HG02852 (cell line): ENCODE data around the gene CD2AP.
"Not testable (repeated sequence)": the region's sequence is repeated elsewhere in the genome, so short reads cannot be mapped to it uniquely, and the experiment has no call there.

ENCODE experiments used
- ATAC-seq: cut with Tn5 transposase; IDR thresholded peaks from one replicate; pipeline ENCODE4 v1.9.1; 2021; ENCODE audit warnings: mild to moderate bottlenecking, moderate library complexity; ENCODE audit not compliant: unreplicated experiment

Gene CD2AP

DNA sequence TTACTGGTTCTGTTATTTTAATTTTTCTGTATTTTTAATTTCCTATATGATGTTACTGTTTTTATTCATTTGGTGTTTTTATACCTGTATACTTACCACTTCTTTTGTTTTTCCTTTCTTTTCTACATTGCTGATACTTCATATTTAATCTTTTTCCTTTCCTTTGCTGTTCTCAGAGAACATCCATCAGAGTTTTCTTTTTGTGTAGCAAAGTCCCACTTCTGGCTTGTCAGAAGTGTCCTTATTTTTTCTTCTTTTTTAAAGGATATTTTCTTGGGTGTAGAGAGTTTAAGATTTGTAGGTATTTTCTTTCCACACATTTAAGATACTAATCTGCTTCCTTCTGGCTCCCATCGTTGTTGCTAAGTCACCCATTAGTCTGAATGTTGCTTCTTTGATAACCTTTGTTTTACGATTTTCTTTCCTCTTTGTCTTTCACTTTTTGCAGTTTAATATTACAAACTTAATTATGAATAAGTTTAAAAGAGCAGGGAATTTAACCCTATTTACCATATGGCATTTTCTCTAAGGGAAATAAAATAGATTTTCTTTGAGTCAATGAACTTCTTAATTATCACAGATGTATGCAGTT is 18.5 kb downstream of the CD2AP start:
- ATAC-seq = no peak

DNA sequence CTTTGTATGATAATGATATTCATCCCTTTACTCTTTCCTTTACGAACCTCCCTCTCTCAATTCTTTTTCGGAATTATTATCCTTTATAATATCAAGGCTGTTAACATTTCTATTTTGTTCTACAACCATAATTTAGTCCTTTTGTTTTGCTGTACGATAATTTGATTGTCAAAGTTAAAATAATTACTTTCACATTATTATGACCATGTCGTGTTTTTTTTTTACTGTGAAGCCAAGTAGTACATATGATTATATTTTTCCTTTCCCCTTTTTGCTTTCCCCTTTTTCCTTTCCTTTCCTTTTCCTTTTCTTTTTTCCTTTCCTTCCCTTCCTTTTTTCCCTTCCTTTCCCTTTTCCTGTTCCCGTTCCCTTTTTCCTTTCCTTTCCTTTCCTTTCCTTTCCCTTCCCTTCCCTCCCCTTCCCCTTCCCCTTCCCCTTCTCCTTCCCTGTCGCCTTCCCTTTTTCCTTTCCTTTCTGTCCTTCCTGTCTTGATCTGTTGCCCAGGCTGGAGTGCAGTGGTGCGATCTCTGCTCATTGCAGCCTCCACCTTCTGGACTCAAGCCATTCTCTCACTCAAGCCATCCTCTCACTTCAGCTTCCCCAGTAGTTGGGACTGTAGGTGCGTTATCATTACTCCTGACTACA is 19.5 kb downstream of the CD2AP start:
- no peak for ATAC-seq

DNA sequence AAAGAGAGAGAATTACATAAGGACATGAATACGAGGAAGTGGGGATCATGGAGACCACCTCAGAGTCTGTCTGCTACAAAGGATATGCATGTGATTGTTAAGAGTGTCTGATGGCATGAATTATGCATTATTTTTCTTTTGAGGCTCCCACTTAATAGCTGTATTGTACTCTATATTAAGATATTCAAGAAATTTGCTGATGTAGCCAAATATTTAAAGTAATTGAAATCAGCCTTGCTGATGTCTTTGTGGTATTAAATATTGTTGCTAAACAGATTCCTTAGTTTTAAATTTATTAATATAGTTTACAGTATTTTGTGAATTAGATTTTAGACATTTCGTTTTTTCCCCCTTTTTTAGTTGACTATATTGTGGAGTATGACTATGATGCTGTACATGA is 25.3 kb downstream of the CD2AP start:
- ATAC-seq = no peak

DNA sequence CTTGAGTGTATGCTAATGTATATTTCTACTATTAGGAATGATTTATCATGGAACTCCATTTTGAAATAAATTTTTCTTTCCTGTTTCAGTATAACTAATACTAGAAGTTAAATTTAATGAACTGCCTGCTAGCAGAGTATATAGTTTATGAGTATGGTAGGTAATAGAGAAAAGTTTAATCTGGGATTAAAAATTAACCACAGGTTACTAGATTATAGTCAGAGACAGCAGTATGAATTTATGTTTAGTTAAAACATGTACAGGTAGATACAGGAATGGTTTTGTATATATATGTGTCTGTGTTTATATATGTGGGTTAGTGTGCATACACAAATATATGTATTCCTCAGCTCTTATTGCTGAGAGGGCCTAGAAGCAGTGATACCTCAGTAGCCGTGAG is 32.3 kb downstream of the CD2AP start:
- ATAC-seq = no peak

DNA sequence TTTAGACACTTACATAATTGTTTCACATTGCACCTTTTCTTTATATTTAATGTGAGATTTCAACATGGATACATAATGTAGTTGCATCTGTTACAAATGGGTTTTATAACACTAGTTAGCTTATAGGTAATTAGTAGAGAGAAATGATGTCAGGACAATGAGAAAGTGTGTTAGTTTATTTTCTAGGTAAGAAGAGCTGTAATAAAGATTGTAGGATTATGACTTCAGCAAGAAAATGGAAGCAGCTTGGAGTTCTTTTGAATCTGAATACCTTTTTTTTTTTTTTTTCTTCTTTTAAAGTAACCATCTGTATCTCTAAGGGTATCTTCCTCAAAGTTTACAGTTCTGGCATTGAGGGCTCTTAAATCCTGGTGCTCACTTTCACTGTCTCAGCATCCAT is 35.3 kb downstream of the CD2AP start:
- ATAC-seq = no peak

DNA sequence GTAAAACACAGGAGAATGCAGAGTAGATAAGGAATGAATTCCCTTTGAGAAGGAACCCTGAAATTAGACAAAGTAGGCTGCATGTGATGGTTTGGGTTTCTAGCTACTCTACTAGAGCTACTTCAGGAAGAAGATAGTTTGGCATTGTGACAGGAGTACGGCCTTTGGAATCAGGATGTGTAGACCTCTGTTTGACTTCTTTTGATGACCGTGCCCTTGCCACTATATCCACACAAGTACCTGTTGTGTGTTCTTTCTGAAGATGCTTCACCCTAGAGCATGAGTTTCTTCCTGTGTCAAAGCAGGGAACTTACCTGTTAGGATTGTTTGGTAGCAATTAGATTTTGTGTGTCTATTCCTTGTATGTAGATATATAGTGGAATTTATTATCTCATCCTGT is 41.7 kb downstream of the CD2AP start:
- ATAC-seq = no peak

DNA sequence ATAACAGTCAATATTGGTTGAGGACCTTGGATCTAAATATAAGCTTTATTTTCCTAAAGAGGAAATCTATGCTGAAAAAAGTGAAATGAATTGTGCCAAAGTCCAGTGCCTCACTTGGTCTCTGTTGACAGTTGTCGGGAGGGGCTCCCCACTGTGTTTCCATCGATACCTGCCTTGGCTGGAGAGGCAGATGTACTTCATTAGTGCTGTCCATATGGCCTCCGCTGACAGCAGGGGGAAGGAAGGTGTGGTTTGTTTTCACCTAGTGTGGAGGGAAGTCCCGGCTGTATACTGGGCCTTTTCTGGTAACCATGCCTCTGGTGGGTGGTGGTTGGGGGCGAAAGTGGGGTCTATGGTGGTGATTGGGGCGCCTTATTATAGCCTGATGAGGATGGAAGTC is 42.7 kb downstream of the CD2AP start:
- no peak for ATAC-seq

DNA sequence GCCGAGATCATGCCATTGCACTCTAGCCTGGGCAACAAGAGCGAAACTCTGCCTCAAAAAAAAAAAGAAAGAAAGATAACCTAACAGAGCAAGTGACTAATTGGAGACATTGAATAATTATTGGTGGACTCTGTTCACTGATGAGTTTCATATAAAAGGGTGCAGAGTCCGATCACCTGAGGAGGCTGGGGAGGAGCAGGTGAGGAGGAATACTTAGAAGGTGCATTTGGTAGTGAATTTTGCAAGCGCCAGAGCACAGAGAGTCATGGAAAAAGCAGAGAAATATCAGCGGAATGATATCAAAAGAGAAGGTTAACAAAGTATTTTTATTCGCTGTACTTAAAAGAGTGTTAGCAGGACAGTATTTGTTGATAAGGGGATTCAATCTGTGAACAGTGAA is 44.4 kb downstream of the CD2AP start:
- ATAC-seq = no peak

DNA sequence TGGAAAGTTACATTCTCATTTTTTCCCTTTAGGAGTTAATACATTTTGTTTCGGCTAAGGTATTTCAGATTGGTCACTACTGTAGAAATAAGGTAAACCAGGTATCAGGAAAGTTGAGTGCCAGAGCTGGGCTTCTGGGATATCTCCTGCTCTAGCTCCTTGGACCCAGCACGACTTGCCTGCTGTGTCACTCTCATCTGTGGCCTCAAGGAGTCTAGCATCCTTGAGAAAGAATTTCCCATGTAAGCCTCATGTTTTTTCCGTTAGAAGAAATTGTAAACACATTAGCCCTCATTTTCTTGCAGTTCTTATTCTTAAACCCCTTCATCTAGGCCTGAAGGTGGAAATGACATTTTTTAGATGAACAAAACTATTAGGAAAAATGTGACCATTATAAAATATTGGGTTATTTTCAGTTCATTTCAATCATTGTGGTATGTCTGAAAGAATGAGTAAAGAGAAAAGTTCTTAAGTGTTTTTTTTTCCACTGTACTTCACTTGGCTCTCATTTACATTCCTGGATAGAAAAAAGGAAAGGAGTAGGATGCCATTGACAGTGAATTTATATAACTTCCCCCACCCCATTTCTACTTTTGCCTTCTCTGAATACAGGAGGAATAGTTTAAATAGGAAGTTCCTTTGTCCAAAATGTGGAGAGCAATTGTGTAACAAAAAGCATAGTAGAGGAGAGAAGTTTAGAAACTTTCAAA is 46.7 kb downstream of the CD2AP start:
- ATAC-seq = no peak

DNA sequence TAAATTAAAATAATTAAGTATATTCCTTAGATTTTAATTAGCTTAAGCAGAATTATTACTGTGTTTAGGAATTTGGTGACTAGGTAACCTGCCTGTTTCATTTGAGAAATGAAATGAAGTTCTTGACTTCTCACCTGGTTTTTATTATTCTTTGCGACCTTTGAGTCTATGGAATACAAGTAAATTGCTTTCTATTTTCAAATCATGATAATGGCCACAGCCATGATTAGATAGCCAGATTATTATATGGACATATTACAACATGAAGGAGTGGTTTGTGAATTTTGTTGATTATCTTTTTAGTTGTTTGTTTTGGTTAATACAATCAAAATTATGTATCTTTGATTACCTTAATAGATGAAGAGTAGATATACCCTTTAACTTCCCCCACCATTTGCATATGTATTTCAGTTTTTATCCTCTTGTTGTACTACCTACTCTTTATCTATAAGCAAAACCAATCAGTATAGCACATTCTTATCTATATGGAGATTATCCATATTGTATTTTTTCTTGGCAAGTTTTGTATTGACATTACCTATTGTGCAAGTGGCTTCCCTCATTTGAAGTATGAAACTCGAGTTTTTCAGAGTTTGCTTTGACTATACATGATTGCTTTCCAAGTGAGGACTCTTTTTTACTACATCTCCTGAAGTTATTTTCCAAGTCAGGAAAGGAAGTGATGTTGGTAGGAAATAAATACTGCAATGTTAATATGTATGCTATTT is 47.9 kb downstream of the CD2AP start:
- no peak for ATAC-seq

DNA sequence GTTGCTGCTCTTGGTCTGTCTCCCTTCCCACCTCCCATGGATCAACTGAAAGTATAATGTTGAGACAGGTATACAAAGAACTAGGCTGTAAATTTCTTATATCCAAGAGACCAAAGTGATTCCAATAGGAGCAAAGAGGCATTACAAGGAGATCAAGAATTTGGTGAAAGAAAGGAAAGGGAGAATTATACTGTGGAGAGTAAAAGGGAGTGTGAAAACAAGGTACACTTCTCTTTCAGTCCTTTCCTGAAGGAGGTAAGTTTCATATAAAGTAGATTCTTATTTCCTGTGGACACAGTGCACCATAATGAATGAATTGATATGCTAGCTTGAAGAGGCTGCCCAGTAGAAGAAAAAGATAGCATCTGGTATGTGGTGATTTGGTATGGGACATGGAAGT is 49.7 kb downstream of the CD2AP start:
- ATAC-seq = no peak

DNA sequence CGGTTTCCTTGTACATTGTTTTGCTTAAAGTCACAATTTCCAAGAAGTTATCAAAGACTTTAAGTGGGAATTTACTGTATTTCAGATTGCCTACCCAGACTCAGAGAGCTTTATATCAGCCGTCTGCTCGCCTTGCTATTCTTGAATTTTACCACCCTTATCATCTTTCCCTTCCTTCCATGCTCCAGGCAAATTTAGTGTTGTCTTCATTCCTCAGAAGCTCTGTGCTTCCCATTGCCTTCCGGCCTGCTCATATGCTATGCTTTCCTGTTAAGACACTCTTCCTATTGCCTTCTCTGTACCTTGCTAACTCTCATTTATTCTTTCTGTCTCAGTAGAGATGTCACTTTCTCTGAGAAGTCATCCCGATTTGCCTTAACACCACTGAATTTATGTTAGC is 52.1 kb downstream of the CD2AP start:
- no peak for ATAC-seq

DNA sequence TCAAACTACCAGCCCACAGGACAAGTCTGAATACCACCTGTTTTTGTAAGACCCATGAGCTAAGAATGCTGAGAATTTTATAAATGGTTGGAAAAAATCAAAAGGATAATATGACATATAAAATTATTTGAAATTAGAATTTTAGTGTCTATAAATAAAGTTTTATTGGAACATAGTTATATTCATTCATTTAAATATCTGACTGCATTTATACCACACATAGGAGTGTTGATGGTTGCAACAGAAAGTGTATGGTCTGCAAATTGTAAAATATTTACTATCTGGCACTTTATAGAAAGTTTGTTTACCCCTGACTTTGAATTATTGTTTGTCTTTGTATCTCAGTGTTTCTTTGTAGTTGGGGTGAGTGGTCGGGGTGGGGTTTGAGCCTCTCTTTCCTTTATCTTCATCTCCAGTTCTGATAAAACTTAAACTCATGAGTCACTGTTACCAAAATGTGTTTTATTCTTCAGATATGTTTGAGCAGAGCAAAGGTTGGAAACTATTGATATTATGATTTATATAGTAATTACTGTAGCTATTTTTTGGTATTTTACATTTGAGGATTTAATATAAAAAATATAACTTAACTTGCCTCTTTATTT is 55.5 kb downstream of the CD2AP start:
- no peak for ATAC-seq

DNA sequence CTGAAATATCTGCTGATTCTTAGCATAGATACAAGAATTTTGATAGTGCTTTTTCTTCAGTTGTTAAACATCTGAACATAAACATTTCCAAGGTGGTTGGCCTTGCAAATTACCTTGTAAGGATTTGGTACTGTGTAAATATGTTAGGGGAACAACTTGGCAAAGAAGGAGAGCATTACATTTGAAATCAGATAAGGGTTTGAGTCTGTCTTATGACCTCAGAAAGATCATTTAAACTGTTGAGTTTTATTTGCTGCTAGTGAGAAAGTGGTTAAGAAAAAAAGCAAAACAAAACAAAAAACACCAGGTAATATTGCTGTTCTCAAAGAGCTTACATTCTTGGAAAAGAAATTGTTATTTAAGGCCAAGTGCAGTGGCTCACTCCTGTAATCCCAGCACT is 56.5 kb downstream of the CD2AP start:
- ATAC-seq = no peak

DNA sequence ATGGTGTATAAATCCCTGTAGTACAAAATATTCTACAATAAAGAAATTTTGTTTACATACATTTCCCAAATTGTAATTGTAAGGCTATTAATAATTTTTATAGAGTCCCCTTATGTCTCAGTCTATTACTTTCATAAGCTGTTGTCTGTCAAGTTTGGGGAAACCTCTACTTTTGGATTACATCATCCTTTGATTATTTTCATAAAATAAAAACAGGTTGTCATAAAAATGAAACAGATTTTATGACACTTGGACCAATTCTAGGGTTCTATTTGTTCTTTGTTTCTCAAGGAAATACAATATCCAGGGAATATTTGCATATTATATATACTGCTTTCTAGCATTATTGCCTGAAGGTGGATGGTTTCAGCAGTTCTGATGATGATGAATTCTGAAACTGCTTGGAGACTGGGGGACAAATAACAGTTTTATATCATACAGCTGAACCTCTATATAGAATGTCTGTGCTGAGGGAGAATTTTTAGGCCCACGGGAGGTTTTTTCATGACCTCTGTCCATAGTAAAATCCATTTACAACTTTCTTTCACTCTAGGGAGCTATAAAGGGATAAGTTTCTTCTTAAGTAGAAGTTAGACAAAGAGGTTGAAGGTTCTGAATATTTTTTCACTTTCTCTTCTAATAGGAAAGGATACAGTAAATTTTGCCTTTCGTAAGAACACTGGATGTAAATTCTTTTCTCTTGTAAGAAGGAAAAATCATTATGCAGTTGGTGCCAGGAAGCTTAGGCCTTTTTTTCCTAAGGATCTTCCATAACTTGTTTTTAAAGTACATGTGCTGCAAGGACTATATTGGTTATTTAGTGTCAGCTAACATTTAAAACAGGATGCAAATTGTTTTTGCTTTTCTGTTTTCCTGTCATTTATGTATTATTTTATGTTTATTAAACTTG is 58.0 kb downstream of the CD2AP start:
- ATAC-seq = no peak

DNA sequence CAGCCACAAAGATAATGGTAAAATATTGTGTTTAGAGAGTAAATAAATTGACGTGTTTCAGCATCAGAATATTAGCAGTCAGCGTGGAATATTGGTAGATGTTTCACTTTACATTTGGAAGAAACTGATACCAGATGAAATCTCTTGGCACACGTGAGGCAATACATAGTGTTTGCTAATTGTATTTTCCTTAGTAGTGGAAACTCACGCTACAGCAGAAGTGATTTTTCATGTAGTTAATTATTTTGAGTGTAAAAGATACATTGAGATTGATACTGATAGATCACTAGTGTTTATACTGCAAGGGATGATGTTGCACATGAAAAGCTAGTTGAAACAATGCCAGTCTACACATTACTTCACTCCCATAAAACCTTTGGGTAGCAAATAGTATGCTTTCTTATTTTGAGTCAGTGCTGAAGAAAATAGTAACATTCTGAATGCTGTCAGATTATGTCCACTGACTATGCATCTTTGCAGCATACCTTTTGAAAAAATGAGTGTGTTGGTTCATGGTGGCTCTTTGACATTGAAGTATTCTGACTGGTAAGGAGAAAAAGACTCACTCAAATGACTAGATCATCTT is 59.3 kb downstream of the CD2AP start:
- ATAC-seq = no peak

DNA sequence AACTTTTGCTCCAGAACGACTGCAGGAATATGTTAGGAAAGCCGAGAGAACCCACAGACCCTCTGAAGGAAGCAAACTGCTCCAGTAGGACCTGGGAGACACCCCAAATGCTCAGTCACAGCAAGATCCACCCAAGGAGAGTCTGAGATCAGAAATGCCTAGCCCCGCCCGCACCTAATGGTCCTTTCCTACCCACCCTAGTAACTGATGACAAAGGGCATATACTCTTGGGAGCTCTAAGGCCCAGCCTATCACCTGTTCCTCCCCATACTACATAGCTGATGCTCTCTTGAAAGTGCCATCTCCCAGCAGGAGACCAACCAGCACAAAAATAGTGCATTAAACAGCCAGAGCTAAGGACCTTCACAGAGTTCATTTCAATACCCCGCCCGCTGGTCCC is 67.6 kb downstream of the CD2AP start:
- no peak for ATAC-seq

DNA sequence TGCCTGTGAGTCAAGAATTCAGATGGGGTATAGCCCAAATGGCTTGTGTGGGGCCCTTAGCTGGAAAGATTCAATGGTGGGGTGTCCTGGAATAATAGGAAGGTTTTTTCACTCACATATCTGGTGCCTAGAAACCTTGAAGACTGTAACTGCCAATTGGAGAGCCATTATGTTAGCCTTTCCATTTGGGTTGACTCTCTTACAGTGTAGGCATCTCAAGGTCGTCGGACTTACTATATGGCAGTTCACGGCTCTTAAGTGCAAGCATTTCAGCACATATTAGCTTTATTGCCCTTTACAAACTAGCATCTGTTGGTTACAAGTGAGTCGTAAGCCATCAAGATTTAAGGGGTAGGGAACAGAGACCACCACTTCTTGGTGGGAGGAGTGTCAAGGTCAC is 74.1 kb downstream of the CD2AP start:
- no peak for ATAC-seq

DNA sequence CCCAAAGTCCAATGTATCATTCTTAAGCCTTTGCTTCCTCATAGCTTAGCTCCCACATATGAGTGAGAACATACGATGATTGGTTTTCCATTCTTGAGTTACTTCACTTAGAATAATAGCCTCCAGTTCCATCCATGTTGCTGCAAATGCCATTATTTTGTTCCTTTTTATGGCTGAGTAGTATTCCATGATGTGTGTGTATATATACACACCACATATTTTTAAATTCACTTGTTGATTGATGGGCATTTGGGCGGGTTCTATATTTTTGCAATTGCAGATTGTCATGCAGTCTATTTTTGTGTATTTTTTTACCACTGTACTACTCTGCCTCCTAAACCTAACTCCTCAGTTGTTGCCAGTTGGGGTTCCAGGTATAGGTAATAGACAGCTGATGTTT is 74.7 kb downstream of the CD2AP start:
- ATAC-seq = no peak

DNA sequence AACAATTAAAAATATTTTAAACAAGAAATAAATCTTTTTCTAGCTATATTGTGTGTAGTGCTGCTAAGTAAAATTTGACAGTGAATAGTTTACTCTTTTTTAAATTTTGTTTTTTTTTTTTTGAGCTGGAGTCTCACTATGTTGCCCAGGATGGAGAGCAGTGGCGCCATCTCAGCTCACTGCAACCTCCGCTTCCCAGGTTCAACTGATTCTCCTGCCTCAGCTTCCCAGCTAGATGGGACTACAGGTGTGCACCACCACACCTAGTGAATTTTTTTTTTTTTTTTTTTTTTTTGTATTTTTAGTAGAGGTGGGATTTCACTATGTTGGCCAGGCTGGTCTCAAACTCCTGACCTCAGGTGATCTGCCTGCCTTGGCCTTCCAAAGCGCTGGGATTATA is 75.7 kb downstream of the CD2AP start:
- ATAC-seq = not testable (repeated sequence)
